Prostate gland (tissue), 2 donors: ENCODE results near the gene ELP5.

Experiments used
- CTCF ChIP-seq, 4 experiments: fragments of 200-600 bp in 2 of 4; fragments of 450-650 bp in 2 of 4; sonication (generic) in 2 of 4; IDR thresholded peaks; 1 replicate in 3 of 4; 2 replicates in 1 of 4; pipeline ENCODE4 v1.5.1; 2016 to 2019; ENCODE audit warnings: antibody characterized with exemption in 4 of 4, mild to moderate bottlenecking in 2 of 4, moderate library complexity in 2 of 4
- POLR2A ChIP-seq: fragments of 450-650 bp; IDR thresholded peaks from one replicate; pipeline ENCODE4 v1.6.1; 2016; ENCODE audit warnings: antibody characterized with exemption, mild to moderate bottlenecking
- POLR2AphosphoS5 ChIP-seq: sonication (generic); formaldehyde crosslinking; IDR thresholded peaks from one replicate; pipeline ENCODE4 v1.6.1; 2017; ENCODE audit warnings: antibody characterized with exemption

GRCh38 chr17:7260651-7261378, 8.8 kb downstream of the ELP5 start:
- TF ChIP-seq CTCF (IDR thresholded peaks at IDR 0.05) (no peak), POLR2AphosphoS5 (peak; percentile 50), POLR2A (peak; percentile 64)
